Gastrocnemius medialis (tissue), 4 donors: ENCODE data around the gene ATP11A. TPM values are rescaled to one million over a fixed set of nuclear protein-coding genes. Genes with fewer than 3 reads are reported as not detected.

Experiments used
- ATAC-seq, 2 donors: fragments of 150-250 bp; one replicate each; pipeline ENCODE4 v1.9.1; 2016
- DNase-seq, 2 donors: peaks; one replicate each; pipeline ENCODE4 v3.0.0-alpha.2; 2019
- H3K27ac ChIP-seq, 4 donors: fragments of 200-600 bp; sonication (generic); 1 replicate in 1 of 4; 2 replicates in 3 of 4; pipeline ENCODE4 v1.5.1; 2016 to 2018; ENCODE audit warnings: mild to moderate bottlenecking in 2 of 4, moderate library complexity in 1 of 4
- H3K27me3 ChIP-seq, 3 donors: fragments of 200-600 bp; sonication (generic) in 2 of 3; 1 replicate in 1 of 3; 2 replicates in 2 of 3; pipeline versions ENCODE4 v1.5.1 to v1.6.0; 2016 to 2019; ENCODE audit warnings: mild to moderate bottlenecking in 1 of 3, moderate library complexity in 1 of 3
- H3K36me3 ChIP-seq, 2 donors: fragments of 200-600 bp; sonication (generic) in 1 of 2; one replicate each; pipeline ENCODE4 v1.5.1; 2017 to 2018
- H3K4me1 ChIP-seq, 2 donors: fragments of 200-600 bp; sonication (generic) in 1 of 2; one replicate each; pipeline ENCODE4 v1.5.1; 2016 to 2017; ENCODE audit warnings: mild to moderate bottlenecking in 2 of 2
- H3K4me3 ChIP-seq, 4 donors: fragments of 200-600 bp; sonication (generic) in 3 of 4; 1 replicate in 1 of 4; 2 replicates in 3 of 4; pipeline ENCODE4 v1.5.1; 2016 to 2019; ENCODE audit warnings: mild to moderate bottlenecking in 2 of 4
- H3K9me3 ChIP-seq, 3 donors: fragments of 200-600 bp; sonication (generic) in 2 of 3; 1 replicate in 1 of 3; 2 replicates in 2 of 3; pipeline ENCODE4 v1.5.1; 2016 to 2019
- CTCF ChIP-seq, 5 experiments: fragments of 450-650 bp in 3 of 5; fragments of 200-600 bp in 2 of 5; sonication (generic) in 2 of 5; IDR thresholded peaks in 4 of 5; conservative IDR thresholded peaks in 1 of 5; 1 replicate in 4 of 5; 2 replicates in 1 of 5; pipeline ENCODE4 v1.5.1; 2016 to 2019; ENCODE audit warnings: antibody characterized with exemption in 5 of 5, mild to moderate bottlenecking in 3 of 5, moderate library complexity in 3 of 5
- POLR2A ChIP-seq, 2 donors: fragments of 450-650 bp; IDR thresholded peaks; one replicate each; pipeline ENCODE4 v1.6.1; 2017; ENCODE audit warnings: antibody characterized with exemption in 2 of 2, mild to moderate bottlenecking in 2 of 2, moderate library complexity in 2 of 2
- in situ Hi-C, 4 donors: fragments of 200-750 bp; cut with MboI; loops; one replicate each; pipeline versions ENCODE4 v1.15.0 to v1.8.0; 2017; ENCODE audit warnings: low sequenced_read_pairs in 4 of 4
- intact Hi-C: fragments of 100-400 bp; cut with DNase I; formaldehyde crosslinking; loops from one replicate; pipeline ENCODE4 v1.15.1; 2023; ENCODE audit warnings: low total_unique reads
- total RNA-seq, 4 donors: library from RNA; depleted of rRNA; stranded (reverse); fragments of >200 nt; gene quantifications; one replicate each; pipeline versions ENCODE4 v1.1.0 to v1.2.3, GENCODE V29; 2016

Gene ATP11A
- total RNA-seq, 4 donors from 2014 or later: 10.0 to 14.2 (median 12.6) TPM

GRCh38 chr13:112855859-112856258, 166.0 kb downstream of the ATP11A start:
- TF ChIP-seq POLR2A (IDR thresholded peaks at IDR 0.05) (no peak), CTCF (IDR thresholded peaks at IDR 0.05 in 4 of 5, conservative IDR thresholded peaks at IDR 0.05 in 1 of 5) (no peak)
- DNase-seq: no peak
- H3K27ac ChIP-seq: no peak overlapping the region
- ATAC-seq: no peak
- H3K27me3 ChIP-seq: no peaks in the 10 kb centered on the region
- peaks cover 0 to 52% of the 10 kb centered on the region in 2 donors for H3K36me3 ChIP-seq
- no peaks in the 10 kb centered on the region for H3K4me1 ChIP-seq
- H3K4me3 ChIP-seq: no peak overlapping the region
- in situ Hi-C loops: loop anchor here in 2 of 4 donors (25.0 kb wide), 1 partner anchor 219 kb away; no protein-coding TSS in a partner anchor
- no peaks in the 10 kb centered on the region for H3K9me3 ChIP-seq
- intact Hi-C loops: no loop called here

GRCh38 chr13:112857914-112858490, 168.2 kb downstream of the ATP11A start:
- DNase-seq (no peak), ATAC-seq (no peak)
- Histone ChIP-seq H3K4me3 (no peak overlapping the region), H3K27me3 (no peaks in the 10 kb centered on the region), H3K36me3 (peaks cover 0 to 55% of the 10 kb centered on the region in 2 donors), H3K27ac (no peak overlapping the region), H3K4me1 (no peaks in the 10 kb centered on the region), H3K9me3 (no peaks in the 10 kb centered on the region)
- in situ Hi-C loops: loop anchor here in 2 of 4 donors (25.0 kb wide), 1 partner anchor 221 kb away; no protein-coding TSS in a partner anchor
- intact Hi-C loops: no loop called here
- TF ChIP-seq CTCF (IDR thresholded peaks at IDR 0.05 in 4 of 5, conservative IDR thresholded peaks at IDR 0.05 in 1 of 5) (no peak), POLR2A (IDR thresholded peaks at IDR 0.05) (no peak)

GRCh38 chr13:112859128-112859816, 169.4 kb downstream of the ATP11A start:
- Histone ChIP-seq H3K36me3 (peaks cover 0 to 47% of the 10 kb centered on the region in 2 donors), H3K27ac (peak overlapping the region in 3 of 4 donors; percentile 6 to 52 (median 38)), H3K27me3 (no peaks in the 10 kb centered on the region), H3K4me3 (no peak overlapping the region), H3K9me3 (no peaks in the 10 kb centered on the region), H3K4me1 (no peaks in the 10 kb centered on the region)
- in situ Hi-C loops: loop anchor here in 2 of 4 donors (25.0 kb wide), 1 partner anchor 222 kb away; no protein-coding TSS in a partner anchor
- intact Hi-C loops: loop anchor here (1.0 kb wide), 1 partner anchor 34 kb away; no protein-coding TSS in a partner anchor
- DNase-seq: no peak
- ATAC-seq: no peak
- no peak for TF ChIP-seq POLR2A (IDR thresholded peaks at IDR 0.05)
- no peak for TF ChIP-seq CTCF (IDR thresholded peaks at IDR 0.05 in 4 of 5, conservative IDR thresholded peaks at IDR 0.05 in 1 of 5)

GRCh38 chr13:112859817-112860190, 170.0 kb downstream of the ATP11A start:
- in situ Hi-C loops (loop anchor here in 3 of 4 donors (10.0 to 25.0 kb wide), 2 partner anchors 215 to 223 kb away; no protein-coding TSS in a partner anchor), intact Hi-C loops (loop anchor here (1.0 kb wide), 1 partner anchor 35 kb away; no protein-coding TSS in a partner anchor)
- DNase-seq: no peak
- peak overlapping the region in 3 of 4 donors; percentile 6 to 52 (median 38) for H3K27ac ChIP-seq
- TF ChIP-seq CTCF (IDR thresholded peaks at IDR 0.05 in 4 of 5, conservative IDR thresholded peaks at IDR 0.05 in 1 of 5) (no peak), POLR2A (IDR thresholded peaks at IDR 0.05) (no peak)
- H3K27me3 ChIP-seq: no peaks in the 10 kb centered on the region
- H3K4me1 ChIP-seq: no peaks in the 10 kb centered on the region
- peak in 1 of 2 donors; percentile 39 for ATAC-seq
- no peak overlapping the region for H3K4me3 ChIP-seq
- H3K9me3 ChIP-seq: no peaks in the 10 kb centered on the region
- H3K36me3 ChIP-seq: peaks cover 0 to 42% of the 10 kb centered on the region in 2 donors
